Glomerular endothelial cell (primary cell): ENCODE data around the gene TMEM179. TPM values are rescaled to one million over a fixed set of nuclear protein-coding genes. Genes with fewer than 3 reads are reported as not detected.

Experiments
- DNase-seq: peaks from one replicate; pipeline ENCODE4 v3.0.0-alpha.2; 2011; ENCODE audit warnings: low read depth, low spot score; ENCODE audit errors: extremely low read depth
- total RNA-seq: library from RNA; depleted of rRNA; stranded (reverse); fragments of >200 nt; gene quantifications from 2 replicates; pipeline ENCODE4 v1.2.3, GENCODE V29; 2015

Gene TMEM179
- total RNA-seq, 1 donor from 2014 or later = 0.53 TPM

GRCh38 chr14:104573930-104574329, 30.6 kb downstream of the TMEM179 start:
- DNase-seq = no peak

- DNase-seq = no peak
Measured at GRCh38 chr14:104572668-104573067, 31.9 kb downstream of the TMEM179 start.

GRCh38 chr14:104572024-104572626, 32.4 kb downstream of the TMEM179 start:
- no peak for DNase-seq

- no peak for DNase-seq
Measured at GRCh38 chr14:104571246-104571645, 33.3 kb downstream of the TMEM179 start.

- no peak for DNase-seq
Measured at GRCh38 chr14:104569435-104569834, 35.1 kb downstream of the TMEM179 start.

GRCh38 chr14:104568620-104569019, 36.0 kb downstream of the TMEM179 start:
- no peak for DNase-seq

- DNase-seq = no peak
Measured at GRCh38 chr14:104567957-104568225, 36.7 kb downstream of the TMEM179 start.

- DNase-seq = no peak
Measured at GRCh38 chr14:104567141-104567956, 37.2 kb downstream of the TMEM179 start.

GRCh38 chr14:104564744-104565679, 39.6 kb downstream of the TMEM179 start:
- DNase-seq = no peak

GRCh38 chr14:104563742-104564615, 40.6 kb downstream of the TMEM179 start:
- peak; percentile 10 for DNase-seq

- no peak for DNase-seq
Measured at GRCh38 chr14:104563191-104563741, 41.3 kb downstream of the TMEM179 start.

- no peak for DNase-seq
Measured at GRCh38 chr14:104562606-104563005, 42.0 kb downstream of the TMEM179 start.

GRCh38 chr14:104561632-104562495, 42.7 kb downstream of the TMEM179 start:
- no peak for DNase-seq

GRCh38 chr14:104561124-104561557, 43.4 kb downstream of the TMEM179 start:
- DNase-seq = no peak

- no peak for DNase-seq
Measured at GRCh38 chr14:104560586-104560945, 44.0 kb downstream of the TMEM179 start.

GRCh38 chr14:104559804-104560585, 44.6 kb downstream of the TMEM179 start:
- DNase-seq = no peak

GRCh38 chr14:104559028-104559803, 45.4 kb downstream of the TMEM179 start:
- no peak for DNase-seq
